ENCODE measurements around the gene PSEN2. TPM values are rescaled to one million over a fixed set of nuclear protein-coding genes. Genes with fewer than 3 reads are reported as not detected.

The PSEN2 gene
- total RNA-seq, 1 experiment from 2014 or later = 17.4 TPM

DNA sequence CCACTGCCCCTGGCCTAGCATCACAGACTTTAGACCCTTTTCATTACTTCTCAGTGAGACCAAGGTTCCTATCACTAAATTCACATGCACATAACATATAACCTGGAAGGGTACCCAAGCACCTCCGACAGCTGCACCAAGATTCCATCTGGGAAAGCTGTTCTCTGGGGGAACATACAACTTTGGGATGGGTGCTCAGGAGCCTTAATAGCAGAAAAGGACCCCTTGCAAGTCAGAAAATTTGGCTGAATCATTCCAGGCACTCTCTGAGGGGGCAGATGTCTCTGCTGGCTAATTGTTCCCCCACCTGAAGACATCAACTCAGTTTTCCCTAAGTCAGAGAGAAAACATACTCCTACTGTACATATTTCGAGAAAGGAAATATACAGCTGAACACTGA is 41.3 kb upstream of the PSEN2 start:
- Histone ChIP-seq H3K14ac (ENCODE audit: insufficient read depth, low read length) (no peak overlapping the region), H3K23me2 (ENCODE audit: insufficient read length, low read depth, low read length, poor library complexity, severe bottlenecking) (no peaks in the 10 kb centered on the region), H3K9me3 (ENCODE audit: control insufficient read depth, low read depth, low read length) (no peaks in the 10 kb centered on the region), H4K5ac (ENCODE audit: insufficient read length, low read depth, low read length) (no peak overlapping the region), H3K79me2 (ENCODE audit: insufficient read depth, low read length) (no peaks in the 10 kb centered on the region), H2BK120ac (ENCODE audit: low read depth, low read length, poor library complexity, severe bottlenecking) (no peak overlapping the region), H3K79me1 (ENCODE audit: insufficient read depth, low read depth, low read length, poor library complexity, severe bottlenecking) (no peaks in the 10 kb centered on the region), H2AFZ (ENCODE audit: low read length) (no peak overlapping the region), H2BK15ac (ENCODE audit: low read depth, low read length) (no peak overlapping the region), H2BK20ac (ENCODE audit: low read depth, low read length, poor library complexity, severe bottlenecking) (no peak overlapping the region), H4K8ac (replicated peaks; ENCODE audit: insufficient read length, low read depth, low read length) (no peak overlapping the region), H3K27me3 (ENCODE audit: insufficient read depth, low read length) (no peaks in the 10 kb centered on the region), H3K4me1 (ENCODE audit: insufficient read depth, low read length) (no peaks in the 10 kb centered on the region), H4K20me1 (ENCODE audit: control insufficient read depth, insufficient read depth, insufficient read length) (no peaks in the 10 kb centered on the region), H3K4me2 (ENCODE audit: insufficient read depth, insufficient read length, low read length) (no peak overlapping the region), H3K18ac (ENCODE audit: insufficient read length, low read depth, low read length) (no peak overlapping the region), H3K56ac (ENCODE audit: insufficient read length, low read depth, low read length) (no peak overlapping the region), H4K91ac (ENCODE audit: insufficient read length, low read depth, low read length) (no peak overlapping the region), H2BK12ac (ENCODE audit: insufficient read length, low read depth, low read length) (no peak overlapping the region), H3K27ac (ENCODE audit: insufficient read length, low read depth, low read length) (no peak overlapping the region), H3K4ac (ENCODE audit: low read depth, low read length) (no peak overlapping the region), H2BK5ac (ENCODE audit: insufficient read length, low read length) (no peak overlapping the region), H3K9ac (ENCODE audit: extremely low read depth, insufficient read length, low read length) (no peak overlapping the region), H3K23ac (ENCODE audit: insufficient read length, low read depth, low read length) (no peak overlapping the region), H2AK5ac (ENCODE audit: insufficient read length, low read length) (no peak overlapping the region), H3T11ph (ENCODE audit: low read length) (no peak overlapping the region)
- WGBS (ENCODE audit: extremely low coverage, insufficient read length, low lambda C conversion rate) = no CpG with 5 or more reads among the region's 2 CpGs
- Mint-ChIP-seq H3K36me3 (ENCODE audit: insufficient read depth in 1 of 3, low read depth in 3 of 3) (no peaks in the 10 kb centered on the region; a peak in 1 of 7 replicates), H3K27ac (no peak overlapping the region), H3K27me3 (ENCODE audit: low read depth) (peaks cover 4% of the 10 kb centered on the region), H3K4me1 (peaks cover 9 to 17% of the 10 kb centered on the region in 2 experiments), H3K4me3 (no peak overlapping the region), H3K9me3 (peaks cover 0 to 2% of the 10 kb centered on the region in 2 experiments; a peak in 3 of 5 replicates)
- DNase-seq = no peak
- no peak for TF ChIP-seq CTCF (conservative IDR thresholded peaks at IDR 0.05)
